NT2/D1 (cell line): Measurements from ENCODE around the gene RANBP1.

Experiments
- SUZ12 ChIP-seq: IDR thresholded peaks from 2 replicates; pipeline ENCODE4 v1.6.1; 2011; ENCODE audit not compliant: insufficient read length, insufficient read depth; ENCODE audit errors: extremely low read depth
- YY1 ChIP-seq: IDR thresholded peaks from 2 replicates; pipeline ENCODE4 v1.6.1; 2011; ENCODE audit not compliant: insufficient read length, insufficient read depth
- ZNF274 ChIP-seq: IDR thresholded peaks from 2 replicates; pipeline ENCODE4 v1.6.1; 2011; ENCODE audit warnings: mild to moderate bottlenecking, low read depth, low read length

DNA sequence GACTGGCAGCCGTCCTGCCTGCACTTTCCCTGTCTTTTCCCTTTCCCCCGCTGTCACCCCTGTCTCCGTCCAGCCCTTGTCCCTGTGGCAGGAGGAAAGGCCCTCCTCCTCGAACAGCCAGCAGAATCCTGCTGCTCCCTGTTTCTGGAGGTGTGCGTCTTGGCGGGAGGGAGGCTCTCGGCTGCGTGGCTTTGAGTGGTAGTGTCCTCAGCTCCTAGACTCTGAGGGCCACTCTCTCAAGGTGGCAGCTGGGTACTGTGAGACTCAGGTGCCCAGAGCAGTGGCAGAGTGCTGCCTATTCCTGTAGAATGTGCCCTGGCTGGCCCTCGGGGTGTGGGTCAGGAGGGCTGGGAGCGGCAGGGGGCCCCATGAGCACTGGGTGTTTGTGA lies 9.1 kb upstream of the RANBP1 start:
- TF ChIP-seq YY1, result no peak
- TF ChIP-seq ZNF274, result no peak
- no peak for TF ChIP-seq SUZ12
